ENCODE data around the gene ADGRG4.
"Not testable (repeated sequence)": the region's sequence is repeated elsewhere in the genome, so short reads cannot be mapped to it uniquely, and the experiment has no call there.

Gene ADGRG4

GRCh38 chrX:136423724-136424123 is 123.0 kb downstream of the ADGRG4 start:
- H3K27me3 ChIP-seq (ENCODE audit: control insufficient read depth, insufficient read depth, low read length), result no peaks in the 10 kb centered on the region
- TF ChIP-seq CTCF (IDR thresholded peaks at IDR 0.05), result no peak
- H3K9me3 ChIP-seq (ENCODE audit: control insufficient read depth, low read length), result no peaks in the 10 kb centered on the region
- no peak overlapping the region for H3K4me2 ChIP-seq (ENCODE audit: low read length)
- H3K27ac ChIP-seq, result no peak overlapping the region
- H3K4me3 ChIP-seq (ENCODE audit: low read depth, low read length), result no peak overlapping the region
- H3K79me2 ChIP-seq, result no peaks in the 10 kb centered on the region
- no peak overlapping the region for H3K9ac ChIP-seq
- H3K36me3 ChIP-seq (ENCODE audit: control insufficient read depth, insufficient read depth, low read length), result no peaks in the 10 kb centered on the region
- no peak overlapping the region for H2AFZ ChIP-seq
- H3K4me1 ChIP-seq, result no peaks in the 10 kb centered on the region

- Histone ChIP-seq H3K4me1 (no peaks in the 10 kb centered on the region), H3K27me3 (ENCODE audit: control insufficient read depth, insufficient read depth, low read length) (no peaks in the 10 kb centered on the region), H3K36me3 (ENCODE audit: control insufficient read depth, insufficient read depth, low read length) (no peaks in the 10 kb centered on the region), H3K79me2 (no peaks in the 10 kb centered on the region), H3K9me3 (ENCODE audit: control insufficient read depth, low read length) (no peaks in the 10 kb centered on the region), H3K4me2 (ENCODE audit: low read length) (no peak overlapping the region), H3K27ac (no peak overlapping the region), H3K4me3 (ENCODE audit: low read depth, low read length) (no peak overlapping the region), H3K9ac (no peak overlapping the region), H2AFZ (no peak overlapping the region)
- no peak for TF ChIP-seq CTCF (IDR thresholded peaks at IDR 0.05)
Measured at GRCh38 chrX:136425996-136426395, 125.2 kb downstream of the ADGRG4 start.

DNA sequence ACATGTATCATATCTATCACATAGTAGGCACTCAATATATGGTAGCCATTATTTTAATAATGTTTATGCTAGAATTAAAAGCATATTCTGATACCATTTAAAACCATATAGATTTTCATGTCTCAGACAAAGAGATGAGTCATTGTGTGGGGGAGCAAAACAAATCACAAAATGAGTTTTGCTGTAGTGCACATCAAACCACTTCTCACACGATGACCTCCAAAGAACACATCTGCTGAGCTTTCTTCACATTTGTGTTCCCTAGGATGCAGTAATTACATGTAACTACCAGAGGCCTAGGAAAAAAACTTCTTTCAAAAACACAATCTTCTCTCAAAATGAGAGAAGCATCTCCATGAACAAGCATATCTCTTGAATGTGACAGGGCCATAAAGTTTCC is 130.9 kb downstream of the ADGRG4 start:
- H3K9ac ChIP-seq, result no peak overlapping the region
- TF ChIP-seq CTCF (IDR thresholded peaks at IDR 0.05), result no peak
- no peaks in the 10 kb centered on the region for H3K27me3 ChIP-seq (ENCODE audit: control insufficient read depth, insufficient read depth, low read length)
- H2AFZ ChIP-seq, result no peak overlapping the region
- H3K4me3 ChIP-seq (ENCODE audit: low read depth, low read length), result no peak overlapping the region
- H3K4me2 ChIP-seq (ENCODE audit: low read length), result no peak overlapping the region
- no peaks in the 10 kb centered on the region for H3K9me3 ChIP-seq (ENCODE audit: control insufficient read depth, low read length)
- H3K4me1 ChIP-seq, result no peaks in the 10 kb centered on the region
- no peaks in the 10 kb centered on the region for H3K36me3 ChIP-seq (ENCODE audit: control insufficient read depth, insufficient read depth, low read length)
- no peaks in the 10 kb centered on the region for H3K79me2 ChIP-seq
- no peak overlapping the region for H3K27ac ChIP-seq

DNA sequence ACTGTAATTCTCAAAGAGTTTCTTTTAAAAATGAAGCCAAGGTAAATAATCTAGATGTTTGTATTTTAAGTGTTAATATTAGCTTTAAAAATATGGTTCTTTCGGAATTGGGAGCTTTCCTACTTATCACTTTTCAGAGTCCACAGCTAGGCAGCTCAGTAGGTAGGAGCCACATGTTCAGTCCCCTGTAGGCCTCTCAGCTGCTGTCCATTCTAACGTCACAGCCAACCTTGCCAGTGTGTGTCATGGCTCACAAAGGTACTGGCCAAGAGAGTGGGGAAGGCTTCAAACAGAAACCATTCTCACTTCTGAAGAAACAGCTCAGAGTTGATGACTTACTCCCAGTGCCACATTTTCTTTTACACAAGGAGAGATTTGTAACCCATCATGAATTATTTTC is 137.0 kb downstream of the ADGRG4 start:
- no peak overlapping the region for H3K9ac ChIP-seq
- no peak overlapping the region for H3K27ac ChIP-seq
- no peak for TF ChIP-seq CTCF (IDR thresholded peaks at IDR 0.05)
- H3K27me3 ChIP-seq (ENCODE audit: control insufficient read depth, insufficient read depth, low read length), result no peaks in the 10 kb centered on the region
- no peaks in the 10 kb centered on the region for H3K4me1 ChIP-seq
- no peaks in the 10 kb centered on the region for H3K9me3 ChIP-seq (ENCODE audit: control insufficient read depth, low read length)
- H3K4me2 ChIP-seq (ENCODE audit: low read length), result no peak overlapping the region
- H3K4me3 ChIP-seq (ENCODE audit: low read depth, low read length), result no peak overlapping the region
- no peak overlapping the region for H2AFZ ChIP-seq
- no peaks in the 10 kb centered on the region for H3K36me3 ChIP-seq (ENCODE audit: control insufficient read depth, insufficient read depth, low read length)
- H3K79me2 ChIP-seq, result no peaks in the 10 kb centered on the region

DNA sequence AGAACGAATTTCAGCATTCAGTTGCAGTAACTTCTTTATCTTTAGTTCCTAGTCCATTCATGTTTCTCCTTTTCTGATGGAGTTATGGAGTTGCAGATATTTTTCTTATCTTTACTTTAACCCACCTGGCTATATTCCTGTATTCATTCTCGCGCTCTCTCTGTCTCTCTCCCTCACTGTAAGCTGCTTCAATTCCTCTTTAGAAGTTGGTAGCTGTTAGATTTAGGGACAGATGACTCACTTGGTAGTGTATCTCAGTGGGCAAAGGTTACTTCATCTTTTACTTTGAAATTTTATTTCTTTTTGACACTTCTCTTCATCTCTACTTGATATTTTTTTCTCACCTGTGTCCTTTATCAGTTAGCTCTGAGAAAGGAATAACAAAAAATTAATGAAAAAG is 137.4 kb downstream of the ADGRG4 start:
- Histone ChIP-seq H3K4me2 (ENCODE audit: low read length) (no peak overlapping the region), H3K27me3 (ENCODE audit: control insufficient read depth, insufficient read depth, low read length) (no peaks in the 10 kb centered on the region), H3K27ac (no peak overlapping the region), H3K36me3 (ENCODE audit: control insufficient read depth, insufficient read depth, low read length) (no peaks in the 10 kb centered on the region), H3K9ac (no peak overlapping the region), H2AFZ (no peak overlapping the region), H3K4me3 (ENCODE audit: low read depth, low read length) (no peak overlapping the region), H3K79me2 (no peaks in the 10 kb centered on the region), H3K9me3 (ENCODE audit: control insufficient read depth, low read length) (no peaks in the 10 kb centered on the region), H3K4me1 (no peaks in the 10 kb centered on the region)
- no peak for TF ChIP-seq CTCF (IDR thresholded peaks at IDR 0.05)

GRCh38 chrX:136445674-136446073 is 144.9 kb downstream of the ADGRG4 start:
- not testable (repeated sequence) for H2AFZ ChIP-seq; H3K9ac ChIP-seq; H3K4me1 ChIP-seq; H3K36me3 ChIP-seq (ENCODE audit: control insufficient read depth, insufficient read depth, low read length); H3K27me3 ChIP-seq (ENCODE audit: control insufficient read depth, insufficient read depth, low read length); H3K9me3 ChIP-seq (ENCODE audit: control insufficient read depth, low read length); H3K4me2 ChIP-seq (ENCODE audit: low read length); H3K27ac ChIP-seq; H3K4me3 ChIP-seq (ENCODE audit: low read depth, low read length); H3K79me2 ChIP-seq
